NT2/D1 (cell line): Measurements from ENCODE around the gene C5AR1.
"Not testable (repeated sequence)": the region's sequence is repeated elsewhere in the genome, so short reads cannot be mapped to it uniquely, and the experiment has no call there.

Experiments used
- DNase-seq: peaks from one replicate; pipeline ENCODE4 v3.0.0-alpha.2; 2011; ENCODE audit warnings: low read depth, low spot score
- H3K27me3 ChIP-seq: 2 replicates; pipeline ENCODE4 v1.6.0; 2011; ENCODE audit warnings: mild to moderate bottlenecking; ENCODE audit not compliant: insufficient read length, insufficient read depth
- H3K36me3 ChIP-seq: 2 replicates; pipeline ENCODE4 v1.6.1; 2011; ENCODE audit warnings: mild to moderate bottlenecking, low read length, mixed read lengths; ENCODE audit not compliant: insufficient read depth, insufficient read length
- H3K4me1 ChIP-seq: 2 replicates; pipeline ENCODE4 v1.5.1; 2011; ENCODE audit not compliant: insufficient read depth, insufficient read length
- H3K4me3 ChIP-seq: 2 replicates; pipeline ENCODE4 v1.5.1; 2011; ENCODE audit warnings: low read depth; ENCODE audit not compliant: insufficient read length
- H3K9ac ChIP-seq: 2 replicates; pipeline ENCODE4 v1.6.0; 2011; ENCODE audit warnings: low read depth; ENCODE audit not compliant: insufficient read length
- H3K9me3 ChIP-seq: 2 replicates; pipeline ENCODE4 v1.5.1; 2011; ENCODE audit warnings: mild to moderate bottlenecking, low read length; ENCODE audit not compliant: insufficient read depth
- SUZ12 ChIP-seq: IDR thresholded peaks from 2 replicates; pipeline ENCODE4 v1.6.1; 2011; ENCODE audit not compliant: insufficient read length, insufficient read depth; ENCODE audit errors: extremely low read depth
- YY1 ChIP-seq: IDR thresholded peaks from 2 replicates; pipeline ENCODE4 v1.6.1; 2011; ENCODE audit not compliant: insufficient read length, insufficient read depth
- ZNF274 ChIP-seq: IDR thresholded peaks from 2 replicates; pipeline ENCODE4 v1.6.1; 2011; ENCODE audit warnings: mild to moderate bottlenecking, low read depth, low read length

C5AR1 gene

DNA sequence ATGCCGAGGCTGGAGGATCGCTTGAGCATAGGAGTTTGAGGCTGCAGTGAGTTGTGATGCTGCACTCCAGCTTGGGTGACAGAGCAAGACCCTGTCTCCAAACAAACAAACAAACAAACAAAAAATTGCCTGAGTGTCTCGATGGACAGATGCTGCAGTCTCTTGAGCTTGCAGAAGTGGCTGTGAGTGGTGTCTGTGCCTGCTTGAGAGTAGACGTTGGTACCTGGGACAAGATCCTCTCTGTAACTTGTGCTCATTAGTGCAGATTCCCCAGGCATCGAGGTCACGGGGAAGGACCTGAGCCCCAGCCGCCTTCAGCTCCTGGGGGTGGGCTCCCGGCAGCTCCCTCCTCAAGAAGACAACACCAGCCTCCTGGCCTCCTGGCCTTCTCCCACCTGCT lies 13.7 kb downstream of the C5AR1 start:
- no peaks in the 10 kb centered on the region for H3K9me3 ChIP-seq
- DNase-seq, result no peak
- TF ChIP-seq YY1 (no peak), SUZ12 (no peak), ZNF274 (no peak)
- no peak overlapping the region for H3K4me3 ChIP-seq
- no peaks in the 10 kb centered on the region for H3K36me3 ChIP-seq
- no peaks in the 10 kb centered on the region for H3K27me3 ChIP-seq
- no peak overlapping the region for H3K9ac ChIP-seq
- H3K4me1 ChIP-seq, result no peaks in the 10 kb centered on the region

DNA sequence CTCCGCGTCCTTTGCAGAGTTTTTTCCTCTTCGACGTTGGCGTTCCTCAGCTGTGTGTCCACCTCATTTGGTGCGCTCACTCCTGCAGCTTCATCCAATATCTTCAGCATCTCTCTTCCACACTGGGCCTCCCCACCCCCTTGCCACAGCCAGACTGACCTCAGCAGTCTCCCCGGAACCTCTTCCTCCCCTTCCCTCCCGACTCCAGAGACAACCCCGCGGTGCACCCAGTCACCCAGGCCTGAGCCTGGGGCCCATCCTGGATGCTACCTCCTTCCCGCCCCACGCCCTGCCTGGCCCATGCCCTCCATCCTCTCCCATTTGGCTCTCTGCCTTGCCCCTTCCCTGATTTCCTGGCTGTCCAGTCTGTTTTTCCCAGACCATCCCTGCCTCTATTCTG lies 14.2 kb downstream of the C5AR1 start:
- Histone ChIP-seq H3K4me1 (no peaks in the 10 kb centered on the region), H3K4me3 (no peak overlapping the region), H3K36me3 (no peaks in the 10 kb centered on the region), H3K9me3 (no peaks in the 10 kb centered on the region), H3K9ac (no peak overlapping the region), H3K27me3 (no peaks in the 10 kb centered on the region)
- TF ChIP-seq YY1, result no peak
- no peak for TF ChIP-seq SUZ12
- TF ChIP-seq ZNF274, result no peak
- DNase-seq, result no peak

- DNase-seq, result no peak
- no peaks in the 10 kb centered on the region for H3K9me3 ChIP-seq
- H3K9ac ChIP-seq, result no peak overlapping the region
Measured at GRCh38 chr19:47324502-47324901, 14.8 kb downstream of the C5AR1 start.

DNA sequence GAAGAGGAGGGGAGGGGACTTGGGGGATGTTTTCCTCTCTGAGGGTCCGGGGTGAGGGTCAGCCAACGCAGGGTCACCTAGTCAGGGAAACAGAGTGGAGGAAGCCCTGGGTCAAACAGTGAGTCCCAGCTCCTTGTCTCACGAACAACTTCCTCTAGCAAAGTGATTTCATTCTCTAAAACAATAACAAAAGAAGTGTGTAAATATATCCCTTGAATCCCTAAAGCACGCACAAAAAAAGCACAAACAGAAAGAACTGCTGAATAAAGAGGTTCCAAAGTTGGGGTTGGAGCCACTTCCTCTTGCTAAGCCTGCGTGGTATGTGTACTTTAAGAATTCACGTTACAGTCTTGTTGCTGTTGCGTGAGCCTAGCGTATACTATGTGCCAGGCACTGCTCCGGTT lies 20.8 kb downstream of the C5AR1 start:
- H3K36me3 ChIP-seq, result no peaks in the 10 kb centered on the region
- no peaks in the 10 kb centered on the region for H3K27me3 ChIP-seq
- no peaks in the 10 kb centered on the region for H3K9me3 ChIP-seq
- TF ChIP-seq YY1 (no peak), SUZ12 (no peak), ZNF274 (no peak)
- no peaks in the 10 kb centered on the region for H3K4me1 ChIP-seq
- DNase-seq, result no peak
- H3K4me3 ChIP-seq, result no peak overlapping the region
- no peak overlapping the region for H3K9ac ChIP-seq

More at GRCh38 chr19:47324502-47324901, 14.8 kb downstream of the C5AR1 start:
- no peak overlapping the region for H3K4me3 ChIP-seq
- H3K36me3 ChIP-seq, result no peaks in the 10 kb centered on the region
- no peaks in the 10 kb centered on the region for H3K4me1 ChIP-seq
- TF ChIP-seq SUZ12 (no peak), YY1 (no peak), ZNF274 (no peak)
- H3K27me3 ChIP-seq, result no peaks in the 10 kb centered on the region

DNA sequence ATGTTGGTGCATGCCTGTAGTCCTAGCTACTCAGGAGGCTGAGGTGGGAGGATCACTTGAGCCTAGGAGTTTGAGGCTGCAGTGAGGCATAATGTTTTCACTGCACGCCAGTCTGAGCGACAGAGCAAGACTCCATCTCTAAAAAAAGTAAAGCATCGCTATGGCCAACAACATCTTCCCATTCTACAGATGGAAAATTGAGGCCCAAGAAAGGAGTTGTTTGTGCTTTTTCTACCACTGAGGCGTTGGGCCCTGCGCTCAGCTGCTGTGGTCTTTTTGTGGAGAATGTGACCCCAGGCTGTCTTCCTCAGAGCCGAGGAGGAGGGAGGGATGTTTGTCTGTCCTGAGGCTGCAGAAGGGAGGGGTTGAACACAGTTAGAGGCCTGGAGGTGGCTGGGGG lies 21.8 kb downstream of the C5AR1 start:
- Histone ChIP-seq H3K4me3 (no peak overlapping the region), H3K9ac (no peak overlapping the region), H3K9me3 (no peaks in the 10 kb centered on the region), H3K27me3 (no peaks in the 10 kb centered on the region), H3K4me1 (no peaks in the 10 kb centered on the region), H3K36me3 (no peaks in the 10 kb centered on the region)
- no peak for DNase-seq
- TF ChIP-seq ZNF274 (no peak), YY1 (no peak), SUZ12 (no peak)

- no peak for DNase-seq
- H3K27me3 ChIP-seq, result no peaks in the 10 kb centered on the region
- H3K9ac ChIP-seq, result no peak within 1 kb of the TSS
- no peak for TF ChIP-seq SUZ12
- no peak for TF ChIP-seq YY1
- TF ChIP-seq ZNF274, result no peak
- H3K9me3 ChIP-seq, result no peaks in the 10 kb centered on the region
- H3K36me3 ChIP-seq, result no peaks in the 10 kb centered on the region
- no peak within 1 kb of the TSS for H3K4me3 ChIP-seq
- H3K4me1 ChIP-seq, result no peaks in the 10 kb centered on the region
Measured at GRCh38 chr19:47331931-47332547, 22.4 kb downstream of the C5AR1 start, which contains the start of gene C5AR2. Gene C5AR2, plus strand, starts transcription at chr19:47332175. Its CDS starts 8,625 bp downstream, at chr19:47340800.

GRCh38 chr19:47336765-47337718 lies 27.4 kb downstream of the C5AR1 start:
- H3K4me1 ChIP-seq, DNase-seq, H3K9ac ChIP-seq, H3K9me3 ChIP-seq, H3K27me3 ChIP-seq, H3K36me3 ChIP-seq, H3K4me3 ChIP-seq: not testable (repeated sequence)
